ENCODE results near the gene CYP4F3.
A peak's percentile ranks its signal among the peaks of the same experiment; 100 is the strongest.

The CYP4F3 gene

GRCh38 chr19:15696654-15697194 lies 56.0 kb downstream of the CYP4F3 start:
- TF ChIP-seq, protein P1, sequence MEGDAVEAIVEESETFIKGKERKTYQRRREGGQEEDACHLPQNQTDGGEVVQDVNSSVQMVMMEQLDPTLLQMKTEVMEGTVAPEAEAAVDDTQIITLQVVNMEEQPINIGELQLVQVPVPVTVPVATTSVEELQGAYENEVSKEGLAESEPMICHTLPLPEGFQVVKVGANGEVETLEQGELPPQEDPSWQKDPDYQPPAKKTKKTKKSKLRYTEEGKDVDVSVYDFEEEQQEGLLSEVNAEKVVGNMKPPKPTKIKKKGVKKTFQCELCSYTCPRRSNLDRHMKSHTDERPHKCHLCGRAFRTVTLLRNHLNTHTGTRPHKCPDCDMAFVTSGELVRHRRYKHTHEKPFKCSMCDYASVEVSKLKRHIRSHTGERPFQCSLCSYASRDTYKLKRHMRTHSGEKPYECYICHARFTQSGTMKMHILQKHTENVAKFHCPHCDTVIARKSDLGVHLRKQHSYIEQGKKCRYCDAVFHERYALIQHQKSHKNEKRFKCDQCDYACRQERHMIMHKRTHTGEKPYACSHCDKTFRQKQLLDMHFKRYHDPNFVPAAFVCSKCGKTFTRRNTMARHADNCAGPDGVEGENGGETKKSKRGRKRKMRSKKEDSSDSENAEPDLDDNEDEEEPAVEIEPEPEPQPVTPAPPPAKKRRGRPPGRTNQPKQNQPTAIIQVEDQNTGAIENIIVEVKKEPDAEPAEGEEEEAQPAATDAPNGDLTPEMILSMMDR (IDR thresholded peaks at IDR 0.05), result no peak
- no peak for TF ChIP-seq ZFX (IDR thresholded peaks at IDR 0.05; ENCODE audit: borderline replicate concordance)
- H3K27ac ChIP-seq, result no peak overlapping the region

DNA sequence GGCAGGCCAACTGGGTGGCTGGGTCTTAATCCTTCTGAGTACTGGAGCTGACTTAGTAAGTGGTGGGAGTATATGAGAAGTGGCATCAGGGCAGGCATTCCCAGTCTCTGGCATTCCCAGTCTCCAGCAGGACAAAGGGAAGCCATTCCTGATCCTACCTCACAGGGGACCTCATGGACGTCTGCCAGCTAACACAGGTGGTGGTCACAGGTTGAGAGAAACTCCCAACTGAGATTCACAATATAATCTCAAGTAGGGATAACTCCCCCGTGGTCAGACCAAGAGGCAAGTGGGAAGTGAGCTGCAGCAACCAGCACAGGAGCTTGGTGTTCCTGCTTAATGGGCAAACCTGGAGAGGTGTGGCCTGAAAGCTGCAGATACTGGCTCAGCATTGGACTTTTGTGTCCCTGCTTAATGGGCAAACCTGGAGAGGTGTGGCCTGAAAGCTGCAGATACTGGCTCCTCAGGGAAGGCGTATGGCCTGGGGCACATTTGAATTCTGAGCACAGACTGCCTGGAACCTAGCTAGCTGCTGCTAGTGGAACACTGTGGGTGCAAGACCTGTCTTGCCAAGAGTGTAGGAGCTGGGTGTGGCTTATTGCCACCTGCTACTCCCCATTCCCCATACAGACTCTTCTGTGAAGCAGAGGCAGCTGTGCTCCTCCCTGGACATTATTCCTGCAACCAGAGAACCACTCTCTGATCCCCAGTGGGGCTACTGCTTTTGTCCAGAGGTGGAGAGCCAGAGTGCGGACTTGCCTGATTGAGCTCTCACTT lies 61.2 kb downstream of the CYP4F3 start:
- TF ChIP-seq, protein P1 (IDR thresholded peaks at IDR 0.05), result no peak
- no peak for TF ChIP-seq ZFX (IDR thresholded peaks at IDR 0.05; ENCODE audit: borderline replicate concordance)
- H3K27ac ChIP-seq, result no peak overlapping the region

DNA sequence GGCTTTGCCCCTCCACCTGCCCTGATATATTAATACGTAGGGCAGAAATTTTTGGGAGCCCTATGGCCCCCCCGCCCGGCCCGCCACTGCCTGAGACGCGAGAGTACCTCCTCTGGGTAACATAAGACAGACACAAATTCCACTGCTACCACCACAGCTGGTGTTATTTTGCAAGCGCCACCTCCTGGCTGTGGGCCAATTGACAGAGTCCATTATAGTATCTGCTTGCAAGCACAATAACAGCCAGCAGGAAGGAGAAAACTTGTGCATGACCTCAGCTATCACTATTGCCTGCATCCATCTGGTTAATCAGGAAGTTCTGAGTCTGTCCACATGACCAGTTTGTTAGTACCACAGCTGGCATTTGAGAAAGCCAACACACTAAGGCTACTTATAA lies 61.8 kb downstream of the CYP4F3 start:
- TF ChIP-seq, protein P1 (IDR thresholded peaks at IDR 0.05), result 0 out of 2 replicates have a peak, but pooled peaks have one; percentile 4
- TF ChIP-seq ZFX (IDR thresholded peaks at IDR 0.05; ENCODE audit: borderline replicate concordance), result no peak

More for the DNA sequence above, 61.8 kb downstream of the CYP4F3 start:
- H3K27ac ChIP-seq, result no peak overlapping the region
